HepG2 (cell line): ENCODE measurements around the gene ZMYND8. TPM values are rescaled to one million over a fixed set of nuclear protein-coding genes. Genes with fewer than 3 reads are reported as not detected.

Experiments
- CERS6 ChIP-seq: sonication (generic); formaldehyde crosslinking; IDR thresholded peaks from 2 replicates; pipeline ENCODE4 v1.5.0; 2020; ENCODE audit warnings: missing genetic modification reagents
- DRAP1 ChIP-seq: IDR thresholded peaks from 2 replicates; pipeline ENCODE4 v1.6.1; 2016; ENCODE audit warnings: missing genetic modification reagents, missing compliant biosample characterization
- ETV5 ChIP-seq: IDR thresholded peaks from 2 replicates; pipeline ENCODE4 v1.6.1; 2018; ENCODE audit warnings: missing biosample characterization, missing genetic modification reagents, inconsistent platforms, borderline replicate concordance
- KMT2A ChIP-seq: sonication (generic); formaldehyde crosslinking; IDR thresholded peaks from 2 replicates; pipeline ENCODE4 v1.4.0; 2020; ENCODE audit warnings: missing genetic modification reagents
- MNT ChIP-seq: fragments of 450-650 bp; IDR thresholded peaks from 2 replicates; pipeline ENCODE4 v1.6.1; 2016
- NFE2L1 ChIP-seq: sonication (generic); formaldehyde crosslinking; IDR thresholded peaks from 2 replicates; pipeline ENCODE4 v1.4.0; 2020; ENCODE audit warnings: missing genetic modification reagents, mild to moderate bottlenecking, borderline replicate concordance
- POLR2A ChIP-seq, 2 experiments: IDR thresholded peaks; 2 replicates each; pipeline ENCODE4 v1.6.1; 2011; ENCODE audit warnings: low read depth in 2 of 2, low read length in 2 of 2, mild to moderate bottlenecking in 1 of 2, moderate library complexity in 1 of 2; ENCODE audit not compliant: insufficient read depth in 1 of 2
- POLR2G ChIP-seq: fragments of 200-400 bp; formaldehyde crosslinking; IDR thresholded peaks from 2 replicates; pipeline ENCODE4 v1.6.1; 2018; ENCODE audit warnings: mild to moderate bottlenecking, low read depth, low read length, moderate library complexity
- SALL1 ChIP-seq: sonication (generic); formaldehyde crosslinking; IDR thresholded peaks from 2 replicates; pipeline ENCODE4 v1.8.0; 2022; ENCODE audit warnings: mild to moderate bottlenecking, missing genetic modification reagents
- TEAD3 ChIP-seq: optimal IDR thresholded peaks from 2 replicates; pipeline ENCODE3; 2016; ENCODE audit warnings: borderline replicate concordance
- TSC22D2 ChIP-seq: sonication (generic); formaldehyde crosslinking; IDR thresholded peaks from 2 replicates; pipeline ENCODE4 v1.5.1; 2020; ENCODE audit warnings: missing genetic modification reagents, mild to moderate bottlenecking, borderline replicate concordance
- ZFP36 ChIP-seq: fragments of 150-350 bp; IDR thresholded peaks from 2 replicates; pipeline ENCODE4 v1.6.1; 2018; ENCODE audit warnings: borderline replicate concordance, low read length, low read depth; ENCODE audit not compliant: partially characterized antibody
- ZNF280B ChIP-seq: sonication (generic); formaldehyde crosslinking; IDR thresholded peaks from 2 replicates; pipeline ENCODE4 v1.5.0; 2020; ENCODE audit warnings: missing genetic modification reagents, mild to moderate bottlenecking, borderline replicate concordance
- ZNF407 ChIP-seq: sonication (generic); formaldehyde crosslinking; IDR thresholded peaks from one replicate; pipeline ENCODE4 v1.5.1; 2020; ENCODE audit warnings: mild to moderate bottlenecking, missing genetic modification reagents; ENCODE audit errors: not compliant biosample characterization
- ZNF549 ChIP-seq: sonication (generic); formaldehyde crosslinking; IDR thresholded peaks from 2 replicates; pipeline ENCODE4 v1.5.0; 2020; ENCODE audit warnings: missing genetic modification reagents
- ZNF607 ChIP-seq: sonication (generic); formaldehyde crosslinking; IDR thresholded peaks from 2 replicates; pipeline ENCODE4 v1.5.1; 2020; ENCODE audit warnings: missing genetic modification reagents, mild to moderate bottlenecking, borderline replicate concordance
- polyA plus RNA-seq, 8 experiments: library from polyadenylated mRNA; depleted of rRNA in 3 of 8; stranded (reverse) in 7 of 8; unstranded in 1 of 8; fragments of >200 nt; fragmentation: Illumina TruSeq in 4 of 8; extraction: Trizol in 4 of 8; gene quantifications; 2 replicates each; pipeline versions ENCODE4 v1.2.1 to v1.2.3, GENCODE V29; 2011 to 2016; ENCODE audit warnings: low read depth in 4 of 8, missing spikeins in 1 of 8, mixed read lengths in 1 of 8; ENCODE audit not compliant: insufficient read depth in 1 of 8
- total RNA-seq, 5 experiments: library from RNA; depleted of rRNA; stranded (reverse); fragments of >200 nt; fragmentation: Illumina TruSeq; extraction: Trizol; gene quantifications; 2 replicates each; pipeline ENCODE4 v1.2.3, GENCODE V29; 2016; ENCODE audit warnings: low read depth in 1 of 5

The ZMYND8 gene
- total and polyA plus RNA-seq, 2 of the 13 experiments (the other 11 are each of a cell fraction or from before 2014, with no cell fraction given): 53.9 to 84.7 TPM

- 0 out of 2 replicates have a peak, but pooled peaks have one; percentile 3 for TF ChIP-seq CERS6
- TF ChIP-seq POLR2G: 0 out of 2 replicates have a peak, but pooled peaks have one; percentile 45
- TF ChIP-seq MNT: no peak
- TF ChIP-seq ZNF280B (CRISPR knock-in tag): peak; percentile 75; the same call in 1 of the 2 replicates
- peak; percentile 70; the same call in 1 of the 2 replicates for TF ChIP-seq NFE2L1 (CRISPR knock-in tag)
- no peak for TF ChIP-seq ZNF607 (CRISPR knock-in tag)
- TF ChIP-seq KMT2A: no peak
- peak; percentile 31 for TF ChIP-seq TEAD3 (CRISPR knock-in tag)
- TF ChIP-seq TSC22D2 (CRISPR knock-in tag): no peak
- no peak for TF ChIP-seq ZNF549 (CRISPR knock-in tag)
- 0 out of 2 replicates have a peak, but pooled peaks have one; percentile 34 for TF ChIP-seq SALL1
- TF ChIP-seq ETV5 (CRISPR knock-in tag): no peak
- no peak for TF ChIP-seq DRAP1 (CRISPR knock-in tag)
- peak in 1 of 2 experiments; percentile 36; a peak in 2 of 4 replicates for TF ChIP-seq POLR2A (IDR thresholded peaks at IDR 0.05; ENCODE audit: insufficient read depth in 1 of 2, low read depth in 2 of 2, low read length in 2 of 2)
- no peak for TF ChIP-seq ZNF407
- TF ChIP-seq ZFP36: no peak
Observed at GRCh38 chr20:47224300-47224791, 132.2 kb downstream of the ZMYND8 start (continued).
